Tibial artery (tissue), 4 donors: ENCODE measurements around the gene HSDL2.

ENCODE experiments used
- DNase-seq, 2 donors: peaks; one replicate each; pipeline ENCODE4 v3.0.0-alpha.2; 2019
- H3K27ac ChIP-seq, 2 donors: fragments of 200-600 bp; sonication (generic) in 1 of 2; 1 replicate in 1 of 2; 2 replicates in 1 of 2; pipeline ENCODE4 v1.5.1; 2018 to 2019; ENCODE audit warnings: mild to moderate bottlenecking in 1 of 2
- H3K27me3 ChIP-seq, 2 donors: fragments of 200-600 bp; sonication (generic) in 1 of 2; one replicate each; pipeline versions ENCODE4 v1.5.1 to v1.6.0; 2016 to 2019
- H3K36me3 ChIP-seq, 3 donors: fragments of 200-600 bp; sonication (generic) in 2 of 3; one replicate each; pipeline ENCODE4 v1.5.1; 2016 to 2019; ENCODE audit warnings: mild to moderate bottlenecking in 2 of 3
- H3K4me1 ChIP-seq, 4 donors: fragments of 200-600 bp; sonication (generic) in 2 of 4; 1 replicate in 3 of 4; 2 replicates in 1 of 4; pipeline ENCODE4 v1.5.1; 2016 to 2019
- H3K4me3 ChIP-seq, 2 donors: fragments of 200-600 bp; sonication (generic) in 1 of 2; 1 replicate in 1 of 2; 2 replicates in 1 of 2; pipeline ENCODE4 v1.5.1; 2018 to 2019; ENCODE audit warnings: mild to moderate bottlenecking in 2 of 2
- H3K9me3 ChIP-seq, 3 donors: fragments of 200-600 bp; sonication (generic) in 1 of 3; one replicate each; pipeline ENCODE4 v1.5.1; 2016 to 2019
- CTCF ChIP-seq, 2 experiments: fragments of 200-600 bp in 1 of 2; fragments of 450-650 bp in 1 of 2; IDR thresholded peaks; one replicate each; pipeline ENCODE4 v1.5.1; 2017 to 2019; ENCODE audit warnings: antibody characterized with exemption in 2 of 2, mild to moderate bottlenecking in 1 of 2, moderate library complexity in 1 of 2
- intact Hi-C: fragments of 100-400 bp; cut with DNase I; formaldehyde crosslinking; loops from one replicate; pipeline ENCODE4 v1.15.0; 2023; ENCODE audit warnings: low total_unique reads

Gene HSDL2

GRCh38 chr9:112489039-112489546 lies 109.2 kb downstream of the HSDL2 start:
- H3K4me1 ChIP-seq, result peaks cover 0 to 61% (median 7%) of the 10 kb centered on the region in 4 donors
- H3K36me3 ChIP-seq, result no peaks in the 10 kb centered on the region
- no peaks in the 10 kb centered on the region for H3K27me3 ChIP-seq
- no peak for TF ChIP-seq CTCF (IDR thresholded peaks at IDR 0.05)
- intact Hi-C loops, result loop anchor here (10.0 kb wide), 2 partner anchors 104 to 326 kb away; partner anchors contain the start of gene HSDL2
- H3K9me3 ChIP-seq, result no peaks in the 10 kb centered on the region
- H3K27ac ChIP-seq, result peak overlapping the region in 1 of 2 donors; percentile 21
- H3K4me3 ChIP-seq, result no peak overlapping the region
- no peak for DNase-seq

GRCh38 chr9:112489876-112490666 lies 110.2 kb downstream of the HSDL2 start:
- no peak for DNase-seq
- peaks cover 0 to 8% (median 0%) of the 10 kb centered on the region in 3 donors for H3K36me3 ChIP-seq
- H3K4me3 ChIP-seq, result no peak overlapping the region
- TF ChIP-seq CTCF (IDR thresholded peaks at IDR 0.05), result no peak
- peak overlapping the region in 1 of 2 donors; percentile 21 for H3K27ac ChIP-seq
- intact Hi-C loops, result loop anchor here (10.0 kb wide), 2 partner anchors 105 to 325 kb away; partner anchors contain the start of gene HSDL2
- peaks cover 0 to 6% (median 0%) of the 10 kb centered on the region in 3 donors for H3K9me3 ChIP-seq
- no peaks in the 10 kb centered on the region for H3K27me3 ChIP-seq
- peaks cover 0 to 62% (median 7%) of the 10 kb centered on the region in 4 donors for H3K4me1 ChIP-seq

GRCh38 chr9:112493393-112494137 lies 113.7 kb downstream of the HSDL2 start:
- no peak for DNase-seq
- no peak for TF ChIP-seq CTCF (IDR thresholded peaks at IDR 0.05)
- peaks cover 0 to 8% (median 0%) of the 10 kb centered on the region in 3 donors for H3K36me3 ChIP-seq
- H3K27me3 ChIP-seq, result no peaks in the 10 kb centered on the region
- H3K9me3 ChIP-seq, result peaks cover 0 to 6% (median 0%) of the 10 kb centered on the region in 3 donors
- no peak overlapping the region for H3K4me3 ChIP-seq
- H3K27ac ChIP-seq, result peak overlapping the region; percentile 31 to 57
- intact Hi-C loops, result no loop called here
- H3K4me1 ChIP-seq, result peaks cover 0 to 67% (median 3%) of the 10 kb centered on the region in 4 donors

- H3K27me3 ChIP-seq, result no peaks in the 10 kb centered on the region
- intact Hi-C loops, result no loop called here
- TF ChIP-seq CTCF (IDR thresholded peaks at IDR 0.05), result no peak
Measured at GRCh38 chr9:112494153-112494552, 114.2 kb downstream of the HSDL2 start.

GRCh38 chr9:112495614-112496013 lies 115.7 kb downstream of the HSDL2 start:
- no peaks in the 10 kb centered on the region for H3K27me3 ChIP-seq
- intact Hi-C loops, result no loop called here
- H3K4me3 ChIP-seq, result no peak overlapping the region
- DNase-seq, result no peak
- H3K36me3 ChIP-seq, result peaks cover 0 to 8% (median 0%) of the 10 kb centered on the region in 3 donors
- no peak for TF ChIP-seq CTCF (IDR thresholded peaks at IDR 0.05)
- H3K27ac ChIP-seq, result peak overlapping the region in 1 of 2 donors; percentile 34
- H3K9me3 ChIP-seq, result peaks cover 0 to 6% (median 0%) of the 10 kb centered on the region in 3 donors
- H3K4me1 ChIP-seq, result peaks cover 0 to 49% (median 1%) of the 10 kb centered on the region in 4 donors

More at GRCh38 chr9:112494153-112494552, 114.2 kb downstream of the HSDL2 start:
- Histone ChIP-seq H3K9me3 (peaks cover 0 to 6% (median 0%) of the 10 kb centered on the region in 3 donors), H3K4me3 (no peak overlapping the region), H3K36me3 (peaks cover 0 to 8% (median 0%) of the 10 kb centered on the region in 3 donors), H3K27ac (peak overlapping the region in 1 of 2 donors; percentile 57), H3K4me1 (peaks cover 0 to 62% (median 3%) of the 10 kb centered on the region in 4 donors)
- DNase-seq, result no peak
